KBM-7 (cell line): Measurements from ENCODE around the gene ESYT1.
"Not testable (repeated sequence)": the region's sequence is repeated elsewhere in the genome, so short reads cannot be mapped to it uniquely, and the experiment has no call there.

Experiments used
- DNase-seq: peaks from one replicate; pipeline ENCODE4 v3.0.0-alpha.2; 2015
- in situ Hi-C: fragments of 300-500 bp; cut with MboI; formaldehyde crosslinking; loops from 2 replicates; pipeline ENCODE4 v1.14.3; 2020; ENCODE audit warnings: low sequenced_read_pairs, low pct_unique_long_range_greater_than_20kb, mixed read lengths

The ESYT1 gene

DNA sequence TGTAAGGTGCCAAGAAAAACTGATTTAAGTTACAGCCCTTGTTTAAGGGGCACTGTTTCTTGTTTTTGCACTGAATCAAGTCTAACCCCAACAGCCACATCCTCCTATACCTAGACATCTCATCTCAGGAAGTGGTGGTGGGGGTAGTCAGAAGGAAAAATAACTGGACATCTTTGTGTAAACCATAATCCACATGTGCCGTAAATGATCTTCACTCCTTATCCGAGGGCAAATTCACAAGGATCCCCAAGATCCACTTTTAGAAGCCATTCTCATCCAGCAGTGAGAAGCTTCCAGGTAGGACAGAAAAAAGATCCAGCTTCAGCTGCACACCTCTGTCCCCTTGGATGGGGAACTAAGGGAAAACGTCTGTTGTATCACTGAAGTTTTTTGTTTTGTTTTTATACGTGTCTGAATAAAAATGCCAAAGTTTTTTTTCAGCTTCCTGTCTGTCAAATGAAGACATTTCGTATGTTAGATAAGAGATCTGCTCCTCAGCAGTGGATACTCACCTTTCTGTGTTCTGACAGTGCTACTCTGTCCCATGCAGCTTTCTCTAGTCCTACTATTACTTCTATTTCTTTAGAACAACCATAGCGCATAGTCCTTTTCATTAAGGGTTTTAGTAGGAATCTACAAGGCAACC, 24.9 kb upstream of the ESYT1 start:
- in situ Hi-C loops = no loop called here
- peak; percentile 22 for DNase-seq

GRCh38 chr12:56103823-56104108, 24.3 kb upstream of the ESYT1 start:
- in situ Hi-C loops = no loop called here
- DNase-seq = no peak

- in situ Hi-C loops = no loop called here
- peak; percentile 99 for DNase-seq
Measured at GRCh38 chr12:56104109-56104814, 23.8 kb upstream of the ESYT1 start, which contains the start of gene PA2G4. TSS of gene PA2G4 (plus strand) at chr12:56104559. CDS start at chr12:56104738, 179 bp downstream.

GRCh38 chr12:56104815-56105608, 23.1 kb upstream of the ESYT1 start:
- in situ Hi-C loops = no loop called here
- peak; percentile 58 for DNase-seq

GRCh38 chr12:56105609-56105902, 22.5 kb upstream of the ESYT1 start:
- DNase-seq = no peak
- in situ Hi-C loops = no loop called here

DNA sequence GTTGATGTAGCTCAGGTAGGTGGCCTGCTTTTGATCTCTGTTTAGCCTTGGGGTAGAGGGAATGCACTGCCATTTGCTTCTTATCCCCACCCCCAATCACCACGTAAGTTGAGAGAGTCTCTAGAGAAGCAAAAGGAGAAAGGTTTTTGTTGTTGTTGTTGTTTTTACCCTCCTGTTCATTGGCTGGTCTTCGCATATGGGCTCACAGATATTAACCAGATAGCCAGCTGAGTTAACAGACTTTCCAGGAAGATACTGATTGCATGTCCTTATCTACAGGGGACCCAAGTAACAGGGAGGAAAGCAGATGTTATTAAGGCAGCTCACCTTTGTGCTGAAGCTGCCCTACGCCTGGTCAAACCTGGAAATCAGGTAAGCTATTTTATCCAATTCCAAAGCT, 20.8 kb upstream of the ESYT1 start:
- in situ Hi-C loops = no loop called here

GRCh38 chr12:56110571-56110970, 17.5 kb upstream of the ESYT1 start:
- DNase-seq = no peak
- in situ Hi-C loops = no loop called here

More for the DNA sequence above, 20.8 kb upstream of the ESYT1 start:
- DNase-seq = no peak

DNA sequence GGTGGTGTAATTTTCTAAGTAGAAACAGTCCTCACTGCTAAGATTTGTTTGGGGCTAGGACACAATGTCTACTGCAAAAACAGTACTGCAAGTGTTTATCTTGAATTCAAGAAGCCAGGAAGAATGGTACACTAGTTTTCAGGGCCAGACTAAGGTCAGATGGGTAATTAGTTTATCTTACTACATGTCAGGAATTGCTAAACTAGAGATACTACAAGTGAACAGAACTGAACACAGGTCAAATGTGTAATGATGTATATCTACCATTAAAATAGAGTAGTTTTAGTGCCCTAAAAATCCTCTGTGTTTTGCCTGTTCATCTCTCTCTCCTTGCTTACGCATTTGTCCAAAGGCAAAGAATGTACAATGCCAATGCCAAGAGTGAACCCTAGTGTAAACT, 14.0 kb upstream of the ESYT1 start:
- in situ Hi-C loops = no loop called here
- peak; percentile 20 for DNase-seq

DNA sequence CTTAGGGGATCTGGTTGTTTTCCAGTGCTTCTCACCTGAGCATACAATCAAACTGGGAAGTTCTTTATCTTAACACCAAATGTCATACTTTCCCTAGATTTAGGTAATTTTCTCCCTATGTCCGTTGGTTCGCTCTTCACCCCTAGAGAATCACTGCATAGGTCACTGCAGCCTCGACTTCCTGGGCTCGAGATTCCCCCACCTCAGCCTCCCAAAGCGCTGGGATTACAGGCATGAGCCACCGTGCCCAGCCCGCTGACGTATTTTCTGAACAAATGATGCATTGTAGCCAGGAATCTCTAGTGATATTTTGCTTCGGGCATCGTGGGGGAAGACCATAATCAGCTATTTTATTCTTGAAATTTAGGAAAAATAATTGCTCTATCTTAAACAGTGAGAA, 12.7 kb upstream of the ESYT1 start:
- DNase-seq = no peak
- in situ Hi-C loops = no loop called here

- DNase-seq = peak; percentile 97
- in situ Hi-C loops = no loop called here
Measured at GRCh38 chr12:56116267-56117081, 11.6 kb upstream of the ESYT1 start, which contains the start of gene RPL41. TSS of gene RPL41 (plus strand) at chr12:56116633.

DNA sequence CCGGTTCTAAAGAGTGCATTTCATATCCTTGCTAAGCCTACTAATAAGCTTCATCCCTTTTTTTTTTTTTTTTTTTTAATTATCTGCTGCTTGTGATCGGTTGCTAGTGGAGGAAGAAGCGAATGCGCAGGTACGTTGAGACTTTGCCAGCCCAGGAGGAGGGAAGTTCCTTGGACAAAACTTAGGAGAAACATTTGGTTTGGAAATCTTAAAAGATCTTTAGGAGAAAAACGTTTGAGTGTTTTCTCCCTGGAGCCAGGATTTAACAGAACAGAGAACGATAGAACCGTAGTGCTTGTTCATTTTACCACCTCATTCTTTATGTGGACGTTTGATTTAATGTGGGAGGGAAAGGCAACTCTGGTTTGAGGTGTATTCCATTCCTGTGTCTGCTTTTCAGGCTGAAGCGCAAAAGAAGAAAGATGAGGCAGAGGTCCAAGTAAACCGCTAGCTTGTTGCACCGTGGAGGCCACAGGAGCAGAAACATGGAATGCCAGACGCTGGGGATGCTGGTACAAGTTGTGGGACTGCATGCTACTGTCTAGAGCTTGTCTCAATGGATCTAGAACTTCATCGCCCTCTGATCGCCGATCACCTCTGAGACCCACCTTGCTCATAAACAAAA, 10.9 kb upstream of the ESYT1 start:
- DNase-seq, in situ Hi-C loops: not testable (repeated sequence)

GRCh38 chr12:56117778-56118687, 10.0 kb upstream of the ESYT1 start, which contains the start of gene ZC3H10:
TSS of gene ZC3H10 (plus strand) at chr12:56118266. CDS start at chr12:56120563, 2,297 bp downstream.
- in situ Hi-C loops = no loop called here
- DNase-seq = peak; percentile 99

DNA sequence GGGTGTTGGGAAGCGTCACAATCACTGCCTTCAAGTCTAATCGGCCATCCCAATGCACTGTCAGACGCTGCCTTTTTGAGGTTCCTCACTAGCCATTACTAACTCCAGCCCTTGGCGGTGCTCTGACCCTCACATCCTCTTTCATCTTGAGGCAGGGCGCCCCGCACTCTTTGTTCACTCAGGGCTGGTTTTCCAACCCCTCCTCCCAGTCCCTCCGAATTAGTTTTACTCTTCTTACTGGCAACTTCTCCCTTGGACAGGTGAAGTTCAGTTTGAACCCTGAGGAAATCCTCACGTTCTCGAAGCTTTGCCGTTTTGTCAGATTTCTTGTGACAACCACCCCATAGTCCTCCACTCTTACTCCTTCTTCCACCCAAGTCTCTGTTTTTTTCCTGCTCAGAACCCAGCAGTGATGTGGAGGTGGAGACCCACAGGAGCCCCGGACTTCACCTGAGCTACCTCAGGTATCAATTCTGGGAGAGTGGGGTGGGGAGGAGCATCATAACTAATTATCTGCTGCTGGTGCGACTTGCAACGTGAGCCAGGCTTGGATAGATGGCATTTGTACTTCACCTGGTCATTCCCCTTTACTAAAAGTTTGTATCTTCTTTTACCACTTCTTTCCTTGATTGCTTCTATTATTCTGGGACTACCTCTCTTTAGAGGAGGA, 9.2 kb upstream of the ESYT1 start:
- in situ Hi-C loops = no loop called here
- DNase-seq = no peak

DNA sequence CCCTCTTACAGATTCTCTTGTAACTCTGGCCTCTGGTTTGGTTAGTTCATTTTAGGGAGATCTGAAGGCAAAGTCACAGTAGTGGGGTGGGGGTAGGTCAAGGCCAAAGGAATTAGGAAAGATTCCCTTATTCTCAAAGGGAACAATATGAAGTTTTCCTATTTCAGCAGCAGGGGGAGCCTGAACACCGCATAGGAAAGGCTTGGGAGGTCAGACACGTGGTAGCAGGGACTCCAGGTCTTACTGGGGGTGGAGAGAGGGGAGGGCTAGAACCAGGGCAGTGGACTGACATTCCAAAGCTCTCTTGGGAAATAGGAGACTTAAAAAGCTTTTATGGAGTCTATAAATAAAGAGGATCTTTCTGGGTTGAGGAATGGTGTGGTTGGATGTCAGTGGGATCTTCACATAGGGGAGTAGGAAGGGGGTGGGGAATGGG, 8.7 kb upstream of the ESYT1 start:
- in situ Hi-C loops = no loop called here
- DNase-seq = peak; percentile 75

DNA sequence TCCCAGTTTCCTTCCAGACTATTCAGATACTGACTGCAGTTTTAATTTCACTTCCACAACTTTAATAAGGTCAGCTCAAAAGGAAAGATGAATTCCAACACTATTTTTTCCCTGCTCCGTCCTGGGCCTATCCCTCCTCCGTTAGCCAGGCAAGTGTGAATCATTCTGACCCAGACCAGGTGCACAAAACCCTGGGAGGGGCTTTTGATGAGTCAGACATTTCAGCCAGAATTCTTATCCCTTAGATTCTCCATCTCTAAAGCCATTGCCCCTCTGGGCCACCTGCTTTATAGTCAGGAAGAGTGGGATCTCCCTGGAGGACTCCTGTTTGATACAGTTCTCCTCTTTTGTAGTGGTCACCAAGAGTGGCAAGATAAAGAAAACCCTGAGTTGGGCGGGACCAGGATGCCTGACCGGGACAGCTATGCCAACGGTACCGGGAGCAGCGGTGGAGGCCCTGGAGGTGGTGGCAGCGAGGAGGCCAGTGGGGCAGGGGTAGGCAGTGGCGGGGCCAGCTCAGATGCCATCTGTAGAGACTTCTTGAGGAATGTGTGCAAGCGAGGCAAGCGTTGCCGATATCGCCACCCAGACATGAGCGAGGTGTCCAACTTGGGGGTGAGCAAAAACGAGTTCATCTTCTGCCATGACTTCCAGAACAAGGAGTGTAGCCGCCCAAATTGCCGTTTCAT, 7.8 kb upstream of the ESYT1 start:
- no peak for DNase-seq
- in situ Hi-C loops = no loop called here

GRCh38 chr12:56121204-56121870, 6.7 kb upstream of the ESYT1 start:
- DNase-seq = no peak
- in situ Hi-C loops = no loop called here
